Measurements from ENCODE around the gene PPM1L. TPM values are rescaled to one million over a fixed set of nuclear protein-coding genes. Genes with fewer than 3 reads are reported as not detected.

PPM1L gene
- total and polyA plus RNA-seq, 7 experiments from 2014 or later: 0.48 to 19.1 (median 5.3) TPM

GRCh38 chr3:161038725-161039124, 282.7 kb downstream of the PPM1L start:
- H3K4me3 Mint-ChIP-seq: no peak overlapping the region

GRCh38 chr3:161042023-161042501, 286.0 kb downstream of the PPM1L start:
- intact Hi-C loops (cut with micrococcal nuclease): no loop called here
- H3K4me3 ChIP-seq (ENCODE audit: low read length): no peak overlapping the region
- Mint-ChIP-seq H3K27ac (no peak overlapping the region), H3K4me1 (no peaks in the 10 kb centered on the region), H3K9me3 (peaks cover 2 to 42% (median 12%) of the 10 kb centered on the region in 11 donors), H3K4me3 (no peak overlapping the region), H3K27me3 (no peaks in the 10 kb centered on the region), H3K36me3 (peaks cover 0 to 12% (median 5%) of the 10 kb centered on the region in 5 donors)
- H3K4me1 ChIP-seq (ENCODE audit: control insufficient read depth in 2 of 2, insufficient read depth in 2 of 2, low read length in 2 of 2): no peaks in the 10 kb centered on the region
- H3K9me3 ChIP-seq (ENCODE audit: control insufficient read depth in 2 of 3, low read length in 3 of 3): no peaks in the 10 kb centered on the region
- CTCF ChIA-PET: no interaction called here
- POLR2A ChIA-PET: no interaction called here
- H3K36me3 ChIP-seq (ENCODE audit: control insufficient read depth in 2 of 3, insufficient read depth in 3 of 3, low read length in 3 of 3): no peaks in the 10 kb centered on the region
- no peak for ATAC-seq
- DNase-seq: no peak
- no peaks in the 10 kb centered on the region for H3K27me3 ChIP-seq (ENCODE audit: control insufficient read depth in 2 of 2, insufficient read depth in 2 of 2, low read length in 2 of 2)
- H3K27ac ChIP-seq (ENCODE audit: low read depth, low read length): no peak overlapping the region

More at GRCh38 chr3:161038725-161039124, 282.7 kb downstream of the PPM1L start:
- Histone ChIP-seq H3K9me3 (ENCODE audit: control insufficient read depth in 2 of 3, low read length in 3 of 3) (no peaks in the 10 kb centered on the region), H3K27me3 (ENCODE audit: control insufficient read depth in 2 of 2, insufficient read depth in 2 of 2, low read length in 2 of 2) (no peaks in the 10 kb centered on the region), H3K4me1 (ENCODE audit: control insufficient read depth in 2 of 2, insufficient read depth in 2 of 2, low read length in 2 of 2) (no peaks in the 10 kb centered on the region), H3K36me3 (ENCODE audit: control insufficient read depth in 2 of 3, insufficient read depth in 3 of 3, low read length in 3 of 3) (no peaks in the 10 kb centered on the region), H3K27ac (ENCODE audit: low read depth, low read length) (no peak overlapping the region), H3K4me3 (ENCODE audit: low read length) (no peak overlapping the region)
- ATAC-seq: no peak
- H3K4me1 Mint-ChIP-seq: peaks cover 0 to 19% (median 10%) of the 10 kb centered on the region in 7 donors
- DNase-seq: no peak
- intact Hi-C loops (cut with micrococcal nuclease): no loop called here
- H3K27me3 Mint-ChIP-seq: no peaks in the 10 kb centered on the region
- ChIA-PET POLR2A (no interaction called here), CTCF (no interaction called here)
- peaks cover 0 to 21% (median 8%) of the 10 kb centered on the region in 11 donors for H3K9me3 Mint-ChIP-seq
- H3K27ac Mint-ChIP-seq: no peak overlapping the region
- peaks cover 0 to 12% (median 5%) of the 10 kb centered on the region in 5 donors for H3K36me3 Mint-ChIP-seq

- Histone ChIP-seq H3K4me3 (ENCODE audit: low read length) (no peak overlapping the region), H3K36me3 (ENCODE audit: control insufficient read depth in 2 of 3, insufficient read depth in 3 of 3, low read length in 3 of 3) (no peaks in the 10 kb centered on the region), H3K27me3 (ENCODE audit: control insufficient read depth in 2 of 2, insufficient read depth in 2 of 2, low read length in 2 of 2) (no peaks in the 10 kb centered on the region), H3K9me3 (ENCODE audit: control insufficient read depth in 2 of 3, low read length in 3 of 3) (no peaks in the 10 kb centered on the region), H3K27ac (ENCODE audit: low read depth, low read length) (no peak overlapping the region), H3K4me1 (ENCODE audit: control insufficient read depth in 2 of 2, insufficient read depth in 2 of 2, low read length in 2 of 2) (no peaks in the 10 kb centered on the region)
- H3K9me3 Mint-ChIP-seq: peaks cover 2 to 45% (median 12%) of the 10 kb centered on the region in 11 donors
- CTCF ChIA-PET: no interaction called here
- intact Hi-C loops (cut with micrococcal nuclease): no loop called here
- no peak overlapping the region for H3K27ac Mint-ChIP-seq
- no peaks in the 10 kb centered on the region for H3K4me1 Mint-ChIP-seq
- ATAC-seq: no peak
- no peak for DNase-seq
- H3K27me3 Mint-ChIP-seq: no peaks in the 10 kb centered on the region
- POLR2A ChIA-PET: no interaction called here
- peaks cover 0 to 10% (median 3%) of the 10 kb centered on the region in 5 donors for H3K36me3 Mint-ChIP-seq
- H3K4me3 Mint-ChIP-seq: no peak overlapping the region
Observed at GRCh38 chr3:161043336-161044035, 287.5 kb downstream of the PPM1L start.

- no peak for ATAC-seq
- H3K36me3 ChIP-seq (ENCODE audit: control insufficient read depth in 2 of 3, insufficient read depth in 3 of 3, low read length in 3 of 3): no peaks in the 10 kb centered on the region
- POLR2A ChIA-PET: no interaction called here
Observed at GRCh38 chr3:161049683-161050248, 293.7 kb downstream of the PPM1L start.

GRCh38 chr3:161050935-161051334, 294.9 kb downstream of the PPM1L start:
- H3K4me1 Mint-ChIP-seq: peaks cover 0 to 7% (median 0%) of the 10 kb centered on the region in 7 donors
- H3K4me3 Mint-ChIP-seq: no peak overlapping the region
- Histone ChIP-seq H3K9me3 (ENCODE audit: control insufficient read depth in 2 of 3, low read length in 3 of 3) (no peaks in the 10 kb centered on the region), H3K4me1 (ENCODE audit: control insufficient read depth in 2 of 2, insufficient read depth in 2 of 2, low read length in 2 of 2) (no peaks in the 10 kb centered on the region), H3K36me3 (ENCODE audit: control insufficient read depth in 2 of 3, insufficient read depth in 3 of 3, low read length in 3 of 3) (no peaks in the 10 kb centered on the region), H3K27me3 (ENCODE audit: control insufficient read depth in 2 of 2, insufficient read depth in 2 of 2, low read length in 2 of 2) (no peaks in the 10 kb centered on the region), H3K27ac (ENCODE audit: low read depth, low read length) (no peak overlapping the region), H3K4me3 (ENCODE audit: low read length) (no peak overlapping the region)
- DNase-seq (no peak), ATAC-seq (peak; percentile 44)
- intact Hi-C loops (cut with micrococcal nuclease): no loop called here
- peaks cover 0 to 2% (median 0%) of the 10 kb centered on the region in 5 donors for H3K27me3 Mint-ChIP-seq
- H3K27ac Mint-ChIP-seq: no peak overlapping the region
- ChIA-PET CTCF (no interaction called here), POLR2A (no interaction called here)
- H3K36me3 Mint-ChIP-seq: peaks cover 0 to 4% (median 0%) of the 10 kb centered on the region in 5 donors
- H3K9me3 Mint-ChIP-seq: peaks cover 0 to 18% (median 7%) of the 10 kb centered on the region in 11 donors

More at GRCh38 chr3:161049683-161050248, 293.7 kb downstream of the PPM1L start:
- no peak overlapping the region for H3K27ac ChIP-seq (ENCODE audit: low read depth, low read length)
- no peaks in the 10 kb centered on the region for H3K4me1 ChIP-seq (ENCODE audit: control insufficient read depth in 2 of 2, insufficient read depth in 2 of 2, low read length in 2 of 2)
- H3K27me3 ChIP-seq (ENCODE audit: control insufficient read depth in 2 of 2, insufficient read depth in 2 of 2, low read length in 2 of 2): no peaks in the 10 kb centered on the region
- CTCF ChIA-PET: no interaction called here
- H3K27me3 Mint-ChIP-seq: peaks cover 0 to 2% (median 0%) of the 10 kb centered on the region in 5 donors
- H3K36me3 Mint-ChIP-seq: peaks cover 0 to 4% (median 0%) of the 10 kb centered on the region in 5 donors
- H3K4me3 Mint-ChIP-seq: no peak overlapping the region
- H3K4me1 Mint-ChIP-seq: peaks cover 0 to 7% (median 0%) of the 10 kb centered on the region in 7 donors
- no peak overlapping the region for H3K27ac Mint-ChIP-seq
- peaks cover 0 to 23% (median 10%) of the 10 kb centered on the region in 11 donors for H3K9me3 Mint-ChIP-seq
- H3K4me3 ChIP-seq (ENCODE audit: low read length): no peak overlapping the region
- no peak for DNase-seq
- H3K9me3 ChIP-seq (ENCODE audit: control insufficient read depth in 2 of 3, low read length in 3 of 3): no peaks in the 10 kb centered on the region
- intact Hi-C loops (cut with micrococcal nuclease): no loop called here

- peaks cover 0 to 14% (median 6%) of the 10 kb centered on the region in 11 donors for H3K9me3 Mint-ChIP-seq
- peaks cover 0 to 4% (median 0%) of the 10 kb centered on the region in 5 donors for H3K36me3 Mint-ChIP-seq
- peaks cover 0 to 7% (median 0%) of the 10 kb centered on the region in 7 donors for H3K4me1 Mint-ChIP-seq
- ATAC-seq (no peak), DNase-seq (no peak)
- H3K4me1 ChIP-seq (ENCODE audit: control insufficient read depth in 2 of 2, insufficient read depth in 2 of 2, low read length in 2 of 2): no peaks in the 10 kb centered on the region
- no peak overlapping the region for H3K4me3 Mint-ChIP-seq
- no peak overlapping the region for H3K27ac ChIP-seq (ENCODE audit: low read depth, low read length)
- no peaks in the 10 kb centered on the region for H3K27me3 ChIP-seq (ENCODE audit: control insufficient read depth in 2 of 2, insufficient read depth in 2 of 2, low read length in 2 of 2)
- intact Hi-C loops (cut with micrococcal nuclease): no loop called here
- no peaks in the 10 kb centered on the region for H3K9me3 ChIP-seq (ENCODE audit: control insufficient read depth in 2 of 3, low read length in 3 of 3)
- H3K4me3 ChIP-seq (ENCODE audit: low read length): no peak overlapping the region
- POLR2A ChIA-PET: no interaction called here
- CTCF ChIA-PET: no interaction called here
- H3K36me3 ChIP-seq (ENCODE audit: control insufficient read depth in 2 of 3, insufficient read depth in 3 of 3, low read length in 3 of 3): no peaks in the 10 kb centered on the region
- H3K27ac Mint-ChIP-seq: no peak overlapping the region
- peaks cover 0 to 2% (median 0%) of the 10 kb centered on the region in 5 donors for H3K27me3 Mint-ChIP-seq
Observed at GRCh38 chr3:161051856-161052255, 295.8 kb downstream of the PPM1L start.
